PC-3 (cell line): ENCODE data around the gene HRH4. TPM values are rescaled to one million over a fixed set of nuclear protein-coding genes. Genes with fewer than 3 reads are reported as not detected.

Source experiments
- ATAC-seq: fragments of 200-7000 bp; cut with Tn5 transposase; 2 replicates; pipeline ENCODE4 v1.9.1; 2020; ENCODE audit warnings: mild to moderate bottlenecking, moderate library complexity
- Bru-seq: library from RNA; stranded (reverse); fragments of 400-500 nt; gene quantifications from one replicate; lab custom pipeline; 2021; lab: Mats Ljungman, UMichigan
- BruChase-seq, 2 experiments: library from RNA; stranded (reverse); fragments of 400-500 nt; gene quantifications; one replicate each; lab custom pipeline; 2021; lab: Mats Ljungman, UMichigan
- BruUV-seq: library from RNA; stranded (reverse); fragments of 400-500 nt; replicated peaks from 2 replicates; lab custom pipeline; 2021; lab: Mats Ljungman, UMichigan
- CTCF ChIA-PET: fragments of 300-600 bp; sonication (Branson Sonifier 250); formaldehyde crosslinking; loops from one replicate; lab custom pipeline; 2022; ENCODE audit warnings: antibody characterized with exemption; lab: Charles Lee
- POLR2A ChIA-PET: fragments of 300-600 bp; sonication (Branson Sonifier 250); formaldehyde crosslinking; loops from one replicate; lab custom pipeline; 2022; ENCODE audit warnings: antibody characterized with exemption; ENCODE audit not compliant: unreplicated experiment; lab: Charles Lee
- DNase-seq: peaks from one replicate; pipeline ENCODE4 v3.0.0-alpha.2; 2015
- H2AFZ ChIP-seq: fragments of 300-600 bp; sonication (generic); 2 replicates; pipeline ENCODE4 v1.6.0; 2016; ENCODE audit warnings: antibody characterized with exemption, low read length
- H3F3A ChIP-seq: fragments of 300-600 bp; sonication (generic); one replicate; pipeline ENCODE4 v1.6.0; 2017; ENCODE audit warnings: antibody characterized with exemption, low read length, control low read depth, mild to moderate bottlenecking; ENCODE audit not compliant: unreplicated experiment
- H3K27ac ChIP-seq: fragments of 300-600 bp; sonication (generic); 2 replicates; pipeline ENCODE4 v1.5.1; 2016; ENCODE audit warnings: mild to moderate bottlenecking, low read length
- H3K27me3 ChIP-seq: fragments of 300-600 bp; sonication (generic); 2 replicates; pipeline ENCODE4 v1.6.1; 2016; ENCODE audit warnings: low read length, mixed read lengths
- H3K36me3 ChIP-seq: fragments of 300-600 bp; sonication (generic); 2 replicates; pipeline ENCODE4 v1.6.1; 2016; ENCODE audit warnings: low read depth, mixed run types, low read length, mixed read lengths
- H3K4me1 ChIP-seq: fragments of 300-600 bp; sonication (generic); 2 replicates; pipeline ENCODE4 v1.5.1; 2016; ENCODE audit warnings: low read length; ENCODE audit not compliant: insufficient read depth
- H3K4me2 ChIP-seq: fragments of 300-600 bp; sonication (generic); 2 replicates; pipeline ENCODE4 v1.6.0; 2016; ENCODE audit warnings: low read length
- H3K4me3 ChIP-seq: fragments of 300-600 bp; sonication (generic); 2 replicates; pipeline ENCODE4 v1.5.1; 2016; ENCODE audit warnings: mild to moderate bottlenecking, low read length, mixed read lengths
- H3K79me2 ChIP-seq: fragments of 300-600 bp; sonication (generic); 2 replicates; pipeline ENCODE4 v1.6.1; 2017; ENCODE audit warnings: low read length, mixed read lengths
- H3K9ac ChIP-seq: fragments of 300-600 bp; sonication (generic); 2 replicates; pipeline ENCODE4 v1.6.0; 2016; ENCODE audit warnings: mild to moderate bottlenecking, low read length
- H3K9me2 ChIP-seq: fragments of 300-600 bp; sonication (generic); replicated peaks from 2 replicates; pipeline ENCODE4 v1.6.1; 2016; ENCODE audit warnings: mixed run types, low read length, mixed read lengths
- H3K9me3 ChIP-seq: fragments of 300-600 bp; sonication (generic); 2 replicates; pipeline ENCODE4 v1.6.1; 2016; ENCODE audit warnings: low read length, mixed read lengths
- H4K20me1 ChIP-seq: fragments of 300-600 bp; sonication (generic); 2 replicates; pipeline ENCODE4 v1.6.1; 2016; ENCODE audit warnings: low read length, mixed read lengths
- EZH2 ChIP-seq: fragments of 300-600 bp; sonication (generic); IDR thresholded peaks from one replicate; pipeline ENCODE4 v1.6.1; 2017; ENCODE audit warnings: antibody characterized with exemption, mild to moderate bottlenecking, low read length; ENCODE audit not compliant: unreplicated experiment
- EZH2phosphoT487 ChIP-seq: fragments of 300-600 bp; sonication (generic); IDR thresholded peaks from 2 replicates; pipeline ENCODE4 v1.6.1; 2018; ENCODE audit warnings: mild to moderate bottlenecking, antibody characterized with exemption, low read length, borderline replicate concordance
- intact Hi-C: fragments of 100-400 bp; cut with micrococcal nuclease; formaldehyde crosslinking; loops from 2 replicates; pipeline ENCODE4 v1.9.0; 2023
- long read RNA-seq: library from polyadenylated mRNA; unstranded; transcript quantifications from one replicate; pipeline ENCODE4 v2.0.0, GENCODE V29; 2021; ENCODE audit not compliant: unreplicated experiment
- total RNA-seq: library from RNA; depleted of rRNA; stranded (reverse); fragments of >200 nt; gene quantifications from 2 replicates; pipeline ENCODE4 v1.2.3, GENCODE V29; 2014; rRNA removed
- TF ChIP-seq, protein P1 (sequence below): fragments of 300-600 bp; sonication (generic); conservative IDR thresholded peaks from 2 replicates; pipeline ENCODE4 v1.5.1; 2017; ENCODE audit warnings: antibody characterized with exemption, low read depth, mild to moderate bottlenecking, low read length

The HRH4 gene
- total RNA-seq (not detected in 2 replicates), Bru-seq, nascent RNA (percentile 40 among the genes with signal in this experiment), BruChase-seq, experiment 1, labeled RNA remaining after a 6-hour chase (percentile 45 among the genes with signal in this experiment), BruChase-seq, experiment 2, labeled RNA remaining after a 2-hour chase (percentile 52 among the genes with signal in this experiment)
- long read RNA-seq, result 0 reads

DNA sequence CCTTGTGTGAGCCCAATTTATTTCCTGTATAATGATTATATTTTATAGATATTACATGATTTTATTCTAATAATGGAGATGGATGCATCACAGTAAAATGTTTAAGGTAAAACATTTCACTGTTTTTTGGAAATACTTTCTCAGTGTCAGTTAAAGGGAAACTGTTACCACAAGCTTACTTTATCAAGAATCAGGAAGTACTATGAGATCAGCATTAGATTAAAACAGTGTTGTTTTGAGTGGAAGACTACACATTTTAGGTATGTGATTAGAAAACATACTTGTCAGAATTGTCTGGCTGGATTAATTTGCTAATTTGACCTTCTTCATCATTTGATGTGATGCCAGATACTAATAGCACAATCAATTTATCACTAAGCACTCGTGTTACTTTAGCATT is at the start of gene HRH4:
TSS of gene HRH4 (plus strand) at position 250 of the 400 bp plus-strand sequence. CDS start at position 342, 92 bp downstream.
- TF ChIP-seq EZH2 (no peak), EZH2phosphoT487 (no peak)
- TF ChIP-seq, protein P1, sequence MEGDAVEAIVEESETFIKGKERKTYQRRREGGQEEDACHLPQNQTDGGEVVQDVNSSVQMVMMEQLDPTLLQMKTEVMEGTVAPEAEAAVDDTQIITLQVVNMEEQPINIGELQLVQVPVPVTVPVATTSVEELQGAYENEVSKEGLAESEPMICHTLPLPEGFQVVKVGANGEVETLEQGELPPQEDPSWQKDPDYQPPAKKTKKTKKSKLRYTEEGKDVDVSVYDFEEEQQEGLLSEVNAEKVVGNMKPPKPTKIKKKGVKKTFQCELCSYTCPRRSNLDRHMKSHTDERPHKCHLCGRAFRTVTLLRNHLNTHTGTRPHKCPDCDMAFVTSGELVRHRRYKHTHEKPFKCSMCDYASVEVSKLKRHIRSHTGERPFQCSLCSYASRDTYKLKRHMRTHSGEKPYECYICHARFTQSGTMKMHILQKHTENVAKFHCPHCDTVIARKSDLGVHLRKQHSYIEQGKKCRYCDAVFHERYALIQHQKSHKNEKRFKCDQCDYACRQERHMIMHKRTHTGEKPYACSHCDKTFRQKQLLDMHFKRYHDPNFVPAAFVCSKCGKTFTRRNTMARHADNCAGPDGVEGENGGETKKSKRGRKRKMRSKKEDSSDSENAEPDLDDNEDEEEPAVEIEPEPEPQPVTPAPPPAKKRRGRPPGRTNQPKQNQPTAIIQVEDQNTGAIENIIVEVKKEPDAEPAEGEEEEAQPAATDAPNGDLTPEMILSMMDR, result no peak
- no peak within 1 kb of the TSS for H3K27ac ChIP-seq
- DNase-seq, result no peak
- no peaks in the 10 kb centered on the region for H3K9me3 ChIP-seq
- no peak within 1 kb of the TSS for H3K4me3 ChIP-seq
- H2AFZ ChIP-seq, result no peak within 1 kb of the TSS
- POLR2A ChIA-PET, result no interaction called here
- H3F3A ChIP-seq, result no peaks in the 10 kb centered on the region
- intact Hi-C loops, result no loop called here
- no peak within 1 kb of the TSS for H3K9ac ChIP-seq
- no peaks in the 10 kb centered on the region for H3K4me1 ChIP-seq
- no TSS peak for BruUV-seq
- H3K4me2 ChIP-seq, result no peak within 1 kb of the TSS
- ATAC-seq, result no peak
- no peaks in the 10 kb centered on the region for H3K79me2 ChIP-seq
- H3K9me2 ChIP-seq, result no peaks in the 10 kb centered on the region
- H4K20me1 ChIP-seq, result no peaks in the 10 kb centered on the region
- H3K27me3 ChIP-seq, result no peaks in the 10 kb centered on the region
- CTCF ChIA-PET, result no interaction called here
- H3K36me3 ChIP-seq, result no peaks in the 10 kb centered on the region

DNA sequence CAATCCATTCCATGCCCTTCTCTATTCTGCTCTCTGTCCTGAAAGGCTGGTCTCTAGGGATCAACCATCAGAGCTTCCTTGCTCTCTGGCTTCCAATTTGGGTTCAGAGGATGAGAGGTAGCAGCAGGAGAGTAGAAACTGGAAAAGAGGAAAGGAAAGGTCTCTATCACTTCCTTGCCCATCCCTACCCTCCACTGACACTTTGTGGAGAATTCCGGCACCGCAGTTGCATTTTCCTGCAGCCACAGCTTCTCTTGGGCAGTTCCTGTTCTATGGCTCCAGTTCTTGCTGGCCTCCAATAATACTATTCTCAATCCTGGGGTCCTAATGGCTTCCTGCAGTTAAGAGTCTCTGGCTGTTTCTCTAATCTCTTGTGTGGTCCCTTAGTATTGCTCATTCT is 47.3 kb upstream of the HRH4 start:
- CTCF ChIA-PET, result interaction anchor here (0.6 to 0.9 kb wide), 3 partner anchors 51 to 433 kb away, joined by 3 read pairs; no protein-coding TSS in a partner anchor
- peak; percentile 57 for ATAC-seq
- H3K27me3 ChIP-seq, result no peaks in the 10 kb centered on the region
- TF ChIP-seq EZH2, result no peak
- TF ChIP-seq, protein P1, result peak; percentile 49; the same call in 1 of the 2 replicates
- H3K4me1 ChIP-seq, result no peaks in the 10 kb centered on the region
- H3K9me2 ChIP-seq, result no peaks in the 10 kb centered on the region
- no peak overlapping the region for H3K27ac ChIP-seq
- no peak overlapping the region for H3K4me2 ChIP-seq
- H2AFZ ChIP-seq, result no peak overlapping the region
- intact Hi-C loops, result loop anchor here (1.0 kb wide), 1 partner anchor 54 kb away; no protein-coding TSS in a partner anchor
- H3K9me3 ChIP-seq, result no peaks in the 10 kb centered on the region
- no peaks in the 10 kb centered on the region for H4K20me1 ChIP-seq
- no peak overlapping the region for H3K4me3 ChIP-seq
- DNase-seq, result peak; percentile 25
- H3K79me2 ChIP-seq, result no peaks in the 10 kb centered on the region
- POLR2A ChIA-PET, result no interaction called here
- no peaks in the 10 kb centered on the region for H3F3A ChIP-seq
- no TSS peak for BruUV-seq
- no peaks in the 10 kb centered on the region for H3K36me3 ChIP-seq
- no peak overlapping the region for H3K9ac ChIP-seq

DNA sequence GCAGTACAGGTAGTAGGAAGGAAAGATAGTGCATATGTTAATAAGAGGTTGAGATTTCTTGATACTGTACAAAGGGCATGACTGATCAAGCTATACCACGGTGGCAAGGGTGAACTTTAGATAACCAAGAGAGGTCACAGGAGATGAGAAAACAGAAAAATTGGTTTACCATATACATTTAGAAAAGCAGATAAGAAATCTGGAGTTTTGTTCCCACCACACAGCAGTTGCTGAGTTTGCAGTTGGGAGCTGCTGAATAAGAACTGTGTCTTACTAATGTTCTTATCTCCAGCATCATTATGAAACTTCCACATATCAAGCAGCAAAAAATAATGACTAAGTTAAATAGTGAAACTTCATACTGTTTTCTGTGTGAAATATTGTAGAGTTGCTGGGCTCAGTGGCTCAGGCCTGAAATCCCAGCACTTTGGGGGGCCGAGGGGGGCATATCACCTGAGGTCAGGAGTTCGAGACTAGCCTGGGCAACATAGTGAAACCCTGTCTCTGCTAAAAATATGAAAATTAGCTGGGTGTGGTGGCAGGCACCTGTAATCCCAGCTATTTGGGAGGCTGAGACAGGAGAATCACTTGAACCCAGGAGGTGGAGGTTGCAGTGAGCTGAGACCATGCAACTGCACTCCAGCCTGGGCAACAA is 46.0 kb upstream of the HRH4 start:
- CTCF ChIA-PET, result interaction anchor here (1.0 kb wide), 1 partner anchor 73 kb away, joined by 3 read pairs; no protein-coding TSS in a partner anchor
- POLR2A ChIA-PET, result no interaction called here

More for the DNA sequence above, 46.0 kb upstream of the HRH4 start:
- no peak for TF ChIP-seq EZH2
- DNase-seq (no peak), ATAC-seq (no peak)
- H3K9ac ChIP-seq, result no peak overlapping the region
- no peaks in the 10 kb centered on the region for H3K79me2 ChIP-seq
- H3K4me2 ChIP-seq, result no peak overlapping the region
- no TSS peak for BruUV-seq
- no peaks in the 10 kb centered on the region for H4K20me1 ChIP-seq
- H3F3A ChIP-seq, result no peaks in the 10 kb centered on the region
- H3K9me2 ChIP-seq, result no peaks in the 10 kb centered on the region
- H3K4me1 ChIP-seq, result no peaks in the 10 kb centered on the region
- H2AFZ ChIP-seq, result no peak overlapping the region
- no peaks in the 10 kb centered on the region for H3K36me3 ChIP-seq
- no peaks in the 10 kb centered on the region for H3K27me3 ChIP-seq
- H3K27ac ChIP-seq, result no peak overlapping the region
- intact Hi-C loops, result no loop called here
- no peak overlapping the region for H3K4me3 ChIP-seq
- H3K9me3 ChIP-seq, result no peaks in the 10 kb centered on the region
